HG02798 (cell line): Measurements from ENCODE around the gene PTPN3.

Experiments
- ATAC-seq: cut with Tn5 transposase; IDR thresholded peaks from one replicate; pipeline ENCODE4 v1.9.1; 2021; ENCODE audit warnings: mild to moderate bottlenecking; ENCODE audit not compliant: unreplicated experiment, poor library complexity

Gene PTPN3

GRCh38 chr9:109478051-109478563 is 20.0 kb downstream of the PTPN3 start:
- ATAC-seq, result no peak

GRCh38 chr9:109477258-109478050 is 20.7 kb downstream of the PTPN3 start:
- ATAC-seq, result peak; percentile 65

GRCh38 chr9:109476642-109477257 is 21.4 kb downstream of the PTPN3 start:
- no peak for ATAC-seq

- no peak for ATAC-seq
Measured at GRCh38 chr9:109475526-109475925, 22.6 kb downstream of the PTPN3 start.

GRCh38 chr9:109474944-109475343 is 23.2 kb downstream of the PTPN3 start:
- ATAC-seq, result no peak

GRCh38 chr9:109474170-109474569 is 23.9 kb downstream of the PTPN3 start:
- ATAC-seq, result no peak

GRCh38 chr9:109473329-109473728 is 24.8 kb downstream of the PTPN3 start:
- no peak for ATAC-seq

GRCh38 chr9:109471475-109472393 is 26.4 kb downstream of the PTPN3 start:
- ATAC-seq, result no peak

GRCh38 chr9:109469646-109470358 is 28.3 kb downstream of the PTPN3 start:
- ATAC-seq, result peak; percentile 95

GRCh38 chr9:109468927-109469326 is 29.2 kb downstream of the PTPN3 start:
- ATAC-seq, result no peak

- ATAC-seq, result no peak
Measured at GRCh38 chr9:109467936-109468335, 30.2 kb downstream of the PTPN3 start.

GRCh38 chr9:109466623-109467590 is 31.2 kb downstream of the PTPN3 start:
- ATAC-seq, result no peak

GRCh38 chr9:109463924-109464625 is 34.0 kb downstream of the PTPN3 start:
- ATAC-seq, result peak; percentile 55

- ATAC-seq, result no peak
Measured at GRCh38 chr9:109460576-109460975, 37.5 kb downstream of the PTPN3 start.

GRCh38 chr9:109459423-109459822 is 38.7 kb downstream of the PTPN3 start:
- no peak for ATAC-seq

- ATAC-seq, result no peak
Measured at GRCh38 chr9:109458453-109459211, 39.5 kb downstream of the PTPN3 start.

GRCh38 chr9:109456811-109457210 is 41.3 kb downstream of the PTPN3 start:
- ATAC-seq, result no peak

GRCh38 chr9:109455861-109456260 is 42.2 kb downstream of the PTPN3 start:
- ATAC-seq, result no peak
